Measurements from ENCODE around the gene ARHGAP8.

GRCh38 chr22:44740307-44740706 is 12.1 kb upstream of the ARHGAP8 start:
- TF ChIP-seq POLR2AphosphoS5 (IDR thresholded peaks at IDR 0.05; ENCODE audit: low read depth, low read length) (no peak), POLR2A (IDR thresholded peaks at IDR 0.05; ENCODE audit: low read depth, low read length) (no peak), TAF1 (IDR thresholded peaks at IDR 0.05; ENCODE audit: borderline replicate concordance, low read depth, low read length) (no peak)

Data from GM12892 (cell line).